ENCODE data around the gene ELAVL4.

Gene ELAVL4

GRCh38 chr1:50110656-50111055, 1.9 kb downstream of the ELAVL4 start:
- DNase-seq (ENCODE audit: low read depth), result no peak
- TF ChIP-seq CTCF (conservative IDR thresholded peaks at IDR 0.05; ENCODE audit: control insufficient read depth, insufficient read depth, low read depth, low read length), result no peak

GRCh38 chr1:50111503-50111902, 2.8 kb downstream of the ELAVL4 start:
- DNase-seq (ENCODE audit: low read depth), result no peak
- no peak for TF ChIP-seq CTCF (conservative IDR thresholded peaks at IDR 0.05; ENCODE audit: control insufficient read depth, insufficient read depth, low read depth, low read length)
- no peak overlapping the region for H3K4me3 ChIP-seq (ENCODE audit: control insufficient read depth, low read depth, low read length)

More at GRCh38 chr1:50110656-50111055, 1.9 kb downstream of the ELAVL4 start:
- no peak overlapping the region for H3K4me3 ChIP-seq (ENCODE audit: control insufficient read depth, low read depth, low read length)

- no peak overlapping the region for H3K4me3 ChIP-seq (ENCODE audit: control insufficient read depth, low read depth, low read length)
- TF ChIP-seq CTCF (conservative IDR thresholded peaks at IDR 0.05; ENCODE audit: control insufficient read depth, insufficient read depth, low read depth, low read length), result no peak
- DNase-seq (ENCODE audit: low read depth), result no peak
These were observed 3.5 kb downstream of the ELAVL4 start for GRCh38 chr1:50112193-50112592.

GRCh38 chr1:50123071-50123470, 14.4 kb downstream of the ELAVL4 start:
- TF ChIP-seq CTCF (conservative IDR thresholded peaks at IDR 0.05; ENCODE audit: control insufficient read depth, insufficient read depth, low read depth, low read length), result no peak
- no peak for DNase-seq (ENCODE audit: low read depth)
- H3K4me3 ChIP-seq (ENCODE audit: control insufficient read depth, low read depth, low read length), result no peak overlapping the region

GRCh38 chr1:50126927-50127715, 18.4 kb downstream of the ELAVL4 start:
- no peak for DNase-seq (ENCODE audit: low read depth)
- H3K4me3 ChIP-seq (ENCODE audit: control insufficient read depth, low read depth, low read length), result no peak overlapping the region
- TF ChIP-seq CTCF (conservative IDR thresholded peaks at IDR 0.05; ENCODE audit: control insufficient read depth, insufficient read depth, low read depth, low read length), result no peak

- no peak for DNase-seq (ENCODE audit: low read depth)
- no peak for TF ChIP-seq CTCF (conservative IDR thresholded peaks at IDR 0.05; ENCODE audit: control insufficient read depth, insufficient read depth, low read depth, low read length)
- no peak overlapping the region for H3K4me3 ChIP-seq (ENCODE audit: control insufficient read depth, low read depth, low read length)
These were observed 20.5 kb downstream of the ELAVL4 start for GRCh38 chr1:50129201-50129600.
